Lower lobe of right lung (tissue), 2 donors: ENCODE measurements around the gene CEP164. TPM values are rescaled to one million over a fixed set of nuclear protein-coding genes. Genes with fewer than 3 reads are reported as not detected.

ENCODE experiments used
- ATAC-seq, 2 donors: fragments of 200-7000 bp; cut with Tn5 transposase; one replicate each; pipeline ENCODE4 v1.9.1; 2020 to 2022; ENCODE audit warnings: mild to moderate bottlenecking in 2 of 2, moderate library complexity in 2 of 2
- DNase-seq: peaks from one replicate; pipeline ENCODE4 v3.0.0-alpha.2; 2020
- H3K27ac ChIP-seq: fragments of 200-600 bp; one replicate; pipeline ENCODE4 v1.8.0; 2022
- H3K27me3 ChIP-seq: fragments of 200-600 bp; one replicate; pipeline ENCODE4 v1.8.0; 2022; ENCODE audit warnings: low read depth
- H3K36me3 ChIP-seq: fragments of 200-600 bp; one replicate; pipeline ENCODE4 v1.8.0; 2022; ENCODE audit warnings: mild to moderate bottlenecking
- H3K4me1 ChIP-seq: fragments of 200-600 bp; one replicate; pipeline ENCODE4 v1.8.0; 2022
- H3K4me3 ChIP-seq: fragments of 200-600 bp; one replicate; pipeline ENCODE4 v1.8.0; 2022; ENCODE audit warnings: mild to moderate bottlenecking
- H3K9me3 ChIP-seq: fragments of 200-600 bp; one replicate; pipeline ENCODE4 v1.8.0; 2022
- CTCF ChIP-seq: fragments of 200-600 bp; IDR thresholded peaks from one replicate; pipeline ENCODE4 v1.8.0; 2022; ENCODE audit warnings: antibody characterized with exemption, mild to moderate bottlenecking
- intact Hi-C: fragments of 100-400 bp; cut with DNase I; formaldehyde crosslinking; loops from one replicate; pipeline ENCODE4 v1.11.0; 2022
- total RNA-seq: library from RNA; stranded (reverse); fragmentation: NEBNext Ultra II Directional; extraction: Animal tissue kit (Norgen Biotek cat#: 25700); gene quantifications from one replicate; pipeline ENCODE4 v1.2.1, GENCODE V29; 2021
- donor health status: DM: no; HTN: yes; CAD: no; lungs with severe emphysema.

CEP164 gene
- total RNA-seq, 1 donor from 2014 or later = 27.3 TPM

- H3K9me3 ChIP-seq = no peaks in the 10 kb centered on the region
- intact Hi-C loops = no loop called here
- H3K27ac ChIP-seq = no peak overlapping the region
- no peak overlapping the region for H3K4me3 ChIP-seq
- H3K4me1 ChIP-seq = no peaks in the 10 kb centered on the region
- no peaks in the 10 kb centered on the region for H3K27me3 ChIP-seq
- ATAC-seq = no peak
- peaks cover 80% of the 10 kb centered on the region for H3K36me3 ChIP-seq
- no peak for TF ChIP-seq CTCF
- DNase-seq = no peak
Observed at GRCh38 chr11:117366248-117366647, 38.6 kb downstream of the CEP164 start.

GRCh38 chr11:117366875-117367274 is 39.2 kb downstream of the CEP164 start:
- peaks cover 81% of the 10 kb centered on the region for H3K36me3 ChIP-seq
- no peaks in the 10 kb centered on the region for H3K4me1 ChIP-seq
- ATAC-seq (no peak), DNase-seq (no peak)
- H3K9me3 ChIP-seq = no peaks in the 10 kb centered on the region
- no peaks in the 10 kb centered on the region for H3K27me3 ChIP-seq
- intact Hi-C loops = no loop called here
- TF ChIP-seq CTCF = no peak
- H3K27ac ChIP-seq = no peak overlapping the region
- no peak overlapping the region for H3K4me3 ChIP-seq

- Histone ChIP-seq H3K9me3 (no peaks in the 10 kb centered on the region), H3K27me3 (no peaks in the 10 kb centered on the region), H3K4me3 (no peak overlapping the region), H3K4me1 (no peaks in the 10 kb centered on the region), H3K27ac (no peak overlapping the region), H3K36me3 (peaks cover 81% of the 10 kb centered on the region)
- ATAC-seq (no peak), DNase-seq (no peak)
- no peak for TF ChIP-seq CTCF
- intact Hi-C loops = no loop called here
Observed at GRCh38 chr11:117369534-117369933, 41.9 kb downstream of the CEP164 start.

GRCh38 chr11:117371453-117371852 is 43.8 kb downstream of the CEP164 start:
- DNase-seq = no peak
- no peak for TF ChIP-seq CTCF
- H3K27ac ChIP-seq = no peak overlapping the region
- H3K4me1 ChIP-seq = no peaks in the 10 kb centered on the region
- ATAC-seq = no peak
- no peaks in the 10 kb centered on the region for H3K9me3 ChIP-seq
- intact Hi-C loops = no loop called here
- peaks cover 83% of the 10 kb centered on the region for H3K36me3 ChIP-seq
- no peaks in the 10 kb centered on the region for H3K27me3 ChIP-seq
- H3K4me3 ChIP-seq = no peak overlapping the region

GRCh38 chr11:117374316-117375055 is 46.8 kb downstream of the CEP164 start:
- intact Hi-C loops = no loop called here
- Histone ChIP-seq H3K9me3 (no peaks in the 10 kb centered on the region), H3K27me3 (no peaks in the 10 kb centered on the region), H3K27ac (no peak overlapping the region), H3K4me3 (no peak overlapping the region), H3K36me3 (peaks cover 85% of the 10 kb centered on the region), H3K4me1 (no peaks in the 10 kb centered on the region)
- DNase-seq (no peak), ATAC-seq (no peak)
- TF ChIP-seq CTCF = no peak
